ENCODE data around the gene ZNF516.

- TF ChIP-seq CTCF (IDR thresholded peaks at IDR 0.05; ENCODE audit: low read length) (no peak), EZH2 (IDR thresholded peaks at IDR 0.05; ENCODE audit: borderline replicate concordance, low read length) (no peak)
Measured at GRCh38 chr18:76317136-76317535, 177.9 kb downstream of the ZNF516 start.

Measured in OCI-LY1 (cell line).